ENCODE measurements around the gene PLCL1. TPM values are rescaled to one million over a fixed set of nuclear protein-coding genes. Genes with fewer than 3 reads are reported as not detected.

Gene PLCL1
- total RNA-seq, 1 donor from 2014 or later, result 0.08 TPM

- Histone ChIP-seq H3K27me3 (ENCODE audit: control insufficient read depth, insufficient read depth, low read length) (no peaks in the 10 kb centered on the region), H3K36me3 (ENCODE audit: control insufficient read depth, insufficient read depth, low read length) (no peaks in the 10 kb centered on the region), H3K4me3 (ENCODE audit: low read depth, low read length) (no peak overlapping the region)
- DNase-seq (ENCODE audit: low read depth), result no peak
- TF ChIP-seq, protein P1, sequence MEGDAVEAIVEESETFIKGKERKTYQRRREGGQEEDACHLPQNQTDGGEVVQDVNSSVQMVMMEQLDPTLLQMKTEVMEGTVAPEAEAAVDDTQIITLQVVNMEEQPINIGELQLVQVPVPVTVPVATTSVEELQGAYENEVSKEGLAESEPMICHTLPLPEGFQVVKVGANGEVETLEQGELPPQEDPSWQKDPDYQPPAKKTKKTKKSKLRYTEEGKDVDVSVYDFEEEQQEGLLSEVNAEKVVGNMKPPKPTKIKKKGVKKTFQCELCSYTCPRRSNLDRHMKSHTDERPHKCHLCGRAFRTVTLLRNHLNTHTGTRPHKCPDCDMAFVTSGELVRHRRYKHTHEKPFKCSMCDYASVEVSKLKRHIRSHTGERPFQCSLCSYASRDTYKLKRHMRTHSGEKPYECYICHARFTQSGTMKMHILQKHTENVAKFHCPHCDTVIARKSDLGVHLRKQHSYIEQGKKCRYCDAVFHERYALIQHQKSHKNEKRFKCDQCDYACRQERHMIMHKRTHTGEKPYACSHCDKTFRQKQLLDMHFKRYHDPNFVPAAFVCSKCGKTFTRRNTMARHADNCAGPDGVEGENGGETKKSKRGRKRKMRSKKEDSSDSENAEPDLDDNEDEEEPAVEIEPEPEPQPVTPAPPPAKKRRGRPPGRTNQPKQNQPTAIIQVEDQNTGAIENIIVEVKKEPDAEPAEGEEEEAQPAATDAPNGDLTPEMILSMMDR (IDR thresholded peaks at IDR 0.05; ENCODE audit: insufficient read depth, low read length, poor library complexity, severe bottlenecking), result no peak
Observed at GRCh38 chr2:197965756-197966155, 161.4 kb downstream of the PLCL1 start.

DNA sequence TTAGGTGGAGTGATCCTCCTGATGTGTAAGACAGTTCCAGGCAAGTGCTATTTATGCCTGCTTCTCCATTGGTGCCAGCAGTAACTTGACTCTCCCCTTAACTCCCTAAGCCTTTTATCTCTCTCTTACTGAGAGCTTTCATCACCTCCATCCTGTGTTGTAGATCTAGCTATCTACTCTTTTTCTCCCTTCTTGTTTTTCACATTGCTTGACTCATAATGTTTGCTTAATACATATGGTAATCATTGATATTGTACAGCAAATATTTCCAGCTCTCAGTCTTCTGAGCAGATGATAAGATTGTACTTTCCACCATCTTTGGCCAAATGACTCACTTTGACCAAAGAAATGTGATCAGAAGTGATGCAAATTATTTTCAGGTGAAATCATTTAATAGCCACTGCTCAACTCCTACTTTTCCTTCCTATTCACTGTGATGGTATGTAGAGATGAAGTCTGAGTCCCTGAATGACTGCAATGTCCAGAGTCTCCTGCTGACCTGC, 165.0 kb downstream of the PLCL1 start:
- DNase-seq (ENCODE audit: low read depth), result peak; percentile 21
- no peaks in the 10 kb centered on the region for H3K27me3 ChIP-seq (ENCODE audit: control insufficient read depth, insufficient read depth, low read length)
- TF ChIP-seq, protein P1 (IDR thresholded peaks at IDR 0.05; ENCODE audit: insufficient read depth, low read length, poor library complexity, severe bottlenecking), result no peak
- no peaks in the 10 kb centered on the region for H3K36me3 ChIP-seq (ENCODE audit: control insufficient read depth, insufficient read depth, low read length)
- no peak overlapping the region for H3K4me3 ChIP-seq (ENCODE audit: low read depth, low read length)

DNA sequence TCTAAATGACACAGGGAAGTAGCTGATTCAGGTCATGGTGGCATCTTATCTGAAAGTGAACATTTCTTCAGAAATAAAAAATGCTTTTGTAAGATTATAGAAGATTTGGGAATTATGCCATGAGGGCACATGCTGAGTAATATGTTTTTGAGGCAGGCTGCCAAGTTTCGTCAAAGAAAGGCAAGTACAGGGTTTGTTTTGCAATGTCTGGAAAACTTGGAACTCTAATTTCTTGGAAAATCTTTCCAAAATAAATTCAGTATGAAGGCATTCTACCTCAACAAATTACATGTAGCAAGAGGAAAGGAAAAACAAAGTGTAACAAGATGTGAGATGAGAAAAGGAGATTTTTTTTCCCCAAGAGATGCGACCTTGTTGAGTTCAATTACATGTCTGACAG, 167.7 kb downstream of the PLCL1 start:
- DNase-seq (ENCODE audit: low read depth), result no peak
- H3K27me3 ChIP-seq (ENCODE audit: control insufficient read depth, insufficient read depth, low read length), result no peaks in the 10 kb centered on the region
- H3K4me3 ChIP-seq (ENCODE audit: low read depth, low read length), result no peak overlapping the region
- H3K36me3 ChIP-seq (ENCODE audit: control insufficient read depth, insufficient read depth, low read length), result no peaks in the 10 kb centered on the region
- TF ChIP-seq, protein P1 (IDR thresholded peaks at IDR 0.05; ENCODE audit: insufficient read depth, low read length, poor library complexity, severe bottlenecking), result no peak

GRCh38 chr2:197972587-197972986, 168.2 kb downstream of the PLCL1 start:
- DNase-seq (ENCODE audit: low read depth), result no peak
- no peak overlapping the region for H3K4me3 ChIP-seq (ENCODE audit: low read depth, low read length)
- H3K36me3 ChIP-seq (ENCODE audit: control insufficient read depth, insufficient read depth, low read length), result no peaks in the 10 kb centered on the region
- H3K27me3 ChIP-seq (ENCODE audit: control insufficient read depth, insufficient read depth, low read length), result no peaks in the 10 kb centered on the region
- TF ChIP-seq, protein P1 (IDR thresholded peaks at IDR 0.05; ENCODE audit: insufficient read depth, low read length, poor library complexity, severe bottlenecking), result no peak

DNA sequence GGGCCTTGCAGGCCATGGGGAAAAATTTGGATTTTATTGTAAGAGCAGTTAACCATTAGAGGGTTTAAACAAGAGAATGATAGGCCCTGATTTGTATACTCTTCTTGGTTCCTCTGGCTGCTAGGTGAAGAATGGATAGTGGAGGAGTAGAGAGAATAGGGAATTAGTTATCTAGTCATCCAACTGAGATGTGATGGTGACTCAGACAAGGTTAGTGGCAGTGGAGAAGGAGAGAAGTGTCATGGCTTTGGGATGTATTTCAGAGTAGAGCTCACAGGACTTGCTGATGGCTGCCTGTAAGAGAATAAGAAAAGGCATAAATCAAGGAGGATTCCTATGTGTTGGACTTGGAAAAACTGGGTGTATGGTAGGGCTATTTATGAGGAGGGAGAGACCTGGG, 169.4 kb downstream of the PLCL1 start:
- H3K36me3 ChIP-seq (ENCODE audit: control insufficient read depth, insufficient read depth, low read length), result no peaks in the 10 kb centered on the region
- H3K27me3 ChIP-seq (ENCODE audit: control insufficient read depth, insufficient read depth, low read length), result no peaks in the 10 kb centered on the region
- TF ChIP-seq, protein P1 (IDR thresholded peaks at IDR 0.05; ENCODE audit: insufficient read depth, low read length, poor library complexity, severe bottlenecking), result no peak
- no peak for DNase-seq (ENCODE audit: low read depth)
- H3K4me3 ChIP-seq (ENCODE audit: low read depth, low read length), result no peak overlapping the region

GRCh38 chr2:197975931-197976519, 171.6 kb downstream of the PLCL1 start:
- TF ChIP-seq, protein P1 (IDR thresholded peaks at IDR 0.05; ENCODE audit: insufficient read depth, low read length, poor library complexity, severe bottlenecking), result no peak
- Histone ChIP-seq H3K27me3 (ENCODE audit: control insufficient read depth, insufficient read depth, low read length) (no peaks in the 10 kb centered on the region), H3K36me3 (ENCODE audit: control insufficient read depth, insufficient read depth, low read length) (no peaks in the 10 kb centered on the region), H3K4me3 (ENCODE audit: low read depth, low read length) (no peak overlapping the region)
- DNase-seq (ENCODE audit: low read depth), result no peak

Data from kidney epithelial cell (primary cell).